ENCODE data around the gene ZNF578.

GRCh38 chr19:52453324-52454094 is at the start of gene ZNF578:
- TF ChIP-seq REST (IDR thresholded peaks at IDR 0.05; ENCODE audit: insufficient read depth in 1 of 2, low read depth in 2 of 2, low read length in 2 of 2) (no peak), POLR2AphosphoS5 (IDR thresholded peaks at IDR 0.05; ENCODE audit: low read depth, low read length) (no peak), FOXP2 (optimal IDR thresholded peaks at IDR 0.05; ENCODE audit: borderline replicate concordance, extremely low read depth, extremely low read length, insufficient read depth) (no peak)
